Activated naive CD8-positive, alpha-beta T cell (primary cell): Measurements from ENCODE around the gene SIPA1L3.
A peak's percentile ranks its signal among the peaks of the same experiment; 100 is the strongest.

Source experiments
- H3K27ac Mint-ChIP-seq: one replicate; pipeline ENCODE4 v1.8.0; 2021; ENCODE audit warnings: mixed read lengths
- H3K27me3 Mint-ChIP-seq: one replicate; pipeline ENCODE4 v1.8.0; 2021; ENCODE audit warnings: mixed read lengths
- H3K36me3 Mint-ChIP-seq: one replicate; pipeline ENCODE4 v1.8.0; 2021; ENCODE audit warnings: mixed read lengths
- H3K4me1 Mint-ChIP-seq: one replicate; pipeline ENCODE4 v1.8.0; 2021; ENCODE audit warnings: low read depth, mixed read lengths
- H3K4me3 Mint-ChIP-seq: one replicate; pipeline ENCODE4 v1.8.0; 2021; ENCODE audit warnings: mild to moderate bottlenecking, mixed read lengths
- H3K9me3 Mint-ChIP-seq: one replicate; pipeline ENCODE4 v1.8.0; 2021; ENCODE audit warnings: low read depth, mixed read lengths

SIPA1L3 gene

GRCh38 chr19:38135150-38135998 is 228.4 kb downstream of the SIPA1L3 start:
- Mint-ChIP-seq H3K4me1 (no peaks in the 10 kb centered on the region), H3K27ac (no peak overlapping the region), H3K9me3 (no peaks in the 10 kb centered on the region)

GRCh38 chr19:38139122-38139521 is 232.1 kb downstream of the SIPA1L3 start:
- Mint-ChIP-seq H3K4me3 (no peak overlapping the region), H3K27ac (peak overlapping the region; percentile 50), H3K27me3 (no peaks in the 10 kb centered on the region)

More at GRCh38 chr19:38135150-38135998, 228.4 kb downstream of the SIPA1L3 start:
- no peak overlapping the region for H3K4me3 Mint-ChIP-seq
- no peaks in the 10 kb centered on the region for H3K27me3 Mint-ChIP-seq
- H3K36me3 Mint-ChIP-seq: peaks cover 6% of the 10 kb centered on the region

GRCh38 chr19:38141108-38141507 is 234.1 kb downstream of the SIPA1L3 start:
- Mint-ChIP-seq H3K27ac (no peak overlapping the region), H3K9me3 (no peaks in the 10 kb centered on the region), H3K27me3 (no peaks in the 10 kb centered on the region), H3K4me3 (no peak overlapping the region), H3K36me3 (peaks cover 8% of the 10 kb centered on the region), H3K4me1 (no peaks in the 10 kb centered on the region)

More at GRCh38 chr19:38139122-38139521, 232.1 kb downstream of the SIPA1L3 start:
- H3K9me3 Mint-ChIP-seq: no peaks in the 10 kb centered on the region
- H3K36me3 Mint-ChIP-seq: peaks cover 3% of the 10 kb centered on the region
- H3K4me1 Mint-ChIP-seq: no peaks in the 10 kb centered on the region

GRCh38 chr19:38142176-38143035 is 235.4 kb downstream of the SIPA1L3 start:
- peaks cover 8% of the 10 kb centered on the region for H3K36me3 Mint-ChIP-seq
- no peak overlapping the region for H3K4me3 Mint-ChIP-seq
- no peaks in the 10 kb centered on the region for H3K4me1 Mint-ChIP-seq
- H3K27ac Mint-ChIP-seq: no peak overlapping the region
- H3K27me3 Mint-ChIP-seq: no peaks in the 10 kb centered on the region
- H3K9me3 Mint-ChIP-seq: no peaks in the 10 kb centered on the region

- H3K9me3 Mint-ChIP-seq: no peaks in the 10 kb centered on the region
- H3K27me3 Mint-ChIP-seq: no peaks in the 10 kb centered on the region
- no peak overlapping the region for H3K27ac Mint-ChIP-seq
- H3K4me3 Mint-ChIP-seq: no peak overlapping the region
- peaks cover 8% of the 10 kb centered on the region for H3K36me3 Mint-ChIP-seq
- H3K4me1 Mint-ChIP-seq: no peaks in the 10 kb centered on the region
Measured at GRCh38 chr19:38143847-38144246, 236.8 kb downstream of the SIPA1L3 start.

- Mint-ChIP-seq H3K27ac (no peak overlapping the region), H3K36me3 (peaks cover 8% of the 10 kb centered on the region), H3K4me1 (no peaks in the 10 kb centered on the region), H3K9me3 (no peaks in the 10 kb centered on the region), H3K4me3 (no peak overlapping the region), H3K27me3 (no peaks in the 10 kb centered on the region)
Measured at GRCh38 chr19:38144667-38145066, 237.7 kb downstream of the SIPA1L3 start.

GRCh38 chr19:38145623-38146022 is 238.6 kb downstream of the SIPA1L3 start:
- no peaks in the 10 kb centered on the region for H3K27me3 Mint-ChIP-seq
- H3K4me1 Mint-ChIP-seq: no peaks in the 10 kb centered on the region
- H3K9me3 Mint-ChIP-seq: no peaks in the 10 kb centered on the region
- H3K4me3 Mint-ChIP-seq: no peak overlapping the region
- peaks cover 8% of the 10 kb centered on the region for H3K36me3 Mint-ChIP-seq
- no peak overlapping the region for H3K27ac Mint-ChIP-seq

- Mint-ChIP-seq H3K9me3 (no peaks in the 10 kb centered on the region), H3K36me3 (peaks cover 12% of the 10 kb centered on the region), H3K4me3 (no peak overlapping the region), H3K27ac (no peak overlapping the region), H3K4me1 (no peaks in the 10 kb centered on the region), H3K27me3 (no peaks in the 10 kb centered on the region)
Measured at GRCh38 chr19:38148337-38148736, 241.3 kb downstream of the SIPA1L3 start.

GRCh38 chr19:38149661-38150061 is 242.7 kb downstream of the SIPA1L3 start:
- no peak overlapping the region for H3K4me3 Mint-ChIP-seq
- no peaks in the 10 kb centered on the region for H3K27me3 Mint-ChIP-seq
- no peaks in the 10 kb centered on the region for H3K4me1 Mint-ChIP-seq
- peaks cover 9% of the 10 kb centered on the region for H3K36me3 Mint-ChIP-seq
- H3K27ac Mint-ChIP-seq: no peak overlapping the region
- no peaks in the 10 kb centered on the region for H3K9me3 Mint-ChIP-seq

GRCh38 chr19:38151242-38151641 is 244.2 kb downstream of the SIPA1L3 start:
- no peaks in the 10 kb centered on the region for H3K4me1 Mint-ChIP-seq
- no peak overlapping the region for H3K4me3 Mint-ChIP-seq
- no peaks in the 10 kb centered on the region for H3K9me3 Mint-ChIP-seq
- H3K36me3 Mint-ChIP-seq: peaks cover 9% of the 10 kb centered on the region
- H3K27ac Mint-ChIP-seq: no peak overlapping the region
- H3K27me3 Mint-ChIP-seq: no peaks in the 10 kb centered on the region

- Mint-ChIP-seq H3K36me3 (peaks cover 9% of the 10 kb centered on the region), H3K9me3 (no peaks in the 10 kb centered on the region), H3K4me3 (no peak overlapping the region), H3K27me3 (no peaks in the 10 kb centered on the region), H3K27ac (no peak overlapping the region), H3K4me1 (no peaks in the 10 kb centered on the region)
Measured at GRCh38 chr19:38152461-38153379, 245.7 kb downstream of the SIPA1L3 start.

- Mint-ChIP-seq H3K27me3 (no peaks in the 10 kb centered on the region), H3K4me3 (no peak overlapping the region), H3K4me1 (no peaks in the 10 kb centered on the region), H3K36me3 (peaks cover 15% of the 10 kb centered on the region), H3K27ac (no peak overlapping the region), H3K9me3 (no peaks in the 10 kb centered on the region)
Measured at GRCh38 chr19:38155453-38155852, 248.4 kb downstream of the SIPA1L3 start.

GRCh38 chr19:38158730-38159129 is 251.7 kb downstream of the SIPA1L3 start:
- no peaks in the 10 kb centered on the region for H3K27me3 Mint-ChIP-seq
- H3K27ac Mint-ChIP-seq: no peak overlapping the region
- H3K9me3 Mint-ChIP-seq: no peaks in the 10 kb centered on the region
- H3K4me3 Mint-ChIP-seq: no peak overlapping the region
- no peaks in the 10 kb centered on the region for H3K4me1 Mint-ChIP-seq
- peaks cover 30% of the 10 kb centered on the region for H3K36me3 Mint-ChIP-seq

- Mint-ChIP-seq H3K36me3 (peaks cover 29% of the 10 kb centered on the region), H3K4me1 (no peaks in the 10 kb centered on the region), H3K9me3 (no peaks in the 10 kb centered on the region), H3K4me3 (no peak overlapping the region), H3K27me3 (no peaks in the 10 kb centered on the region), H3K27ac (no peak overlapping the region)
Measured at GRCh38 chr19:38162094-38162493, 255.1 kb downstream of the SIPA1L3 start.
